Ovary (tissue), 3 donors: Measurements from ENCODE around the gene ASB13.

ENCODE experiments used
- CTCF ChIP-seq, 3 donors: fragments of 450-650 bp in 2 of 3; fragments of 200-600 bp in 1 of 3; IDR thresholded peaks; one replicate each; pipeline versions ENCODE4 v1.5.1 to v1.8.0; 2016 to 2022; ENCODE audit warnings: antibody characterized with exemption in 3 of 3, mild to moderate bottlenecking in 1 of 3
- EP300 ChIP-seq: sonication (generic); formaldehyde crosslinking; IDR thresholded peaks from one replicate; pipeline ENCODE4 v1.6.1; 2017; ENCODE audit warnings: antibody characterized with exemption
- donor health status: DM: no; HTN: no; CAD: no.

- TF ChIP-seq CTCF (IDR thresholded peaks at IDR 0.05): no peak
- TF ChIP-seq EP300: no peak
These were observed 71.3 kb downstream of the ASB13 start for GRCh38 chr10:5595095-5595494.
